Keratinocyte (primary cell): Measurements from ENCODE around the gene TRIB2. TPM values are rescaled to one million over a fixed set of nuclear protein-coding genes. Genes with fewer than 3 reads are reported as not detected.

Experiments
- DNase-seq: peaks from one replicate; pipeline ENCODE4 v3.0.0-alpha.2; 2011; ENCODE audit warnings: low read depth, missing footprints, low spot score
- FAIRE-seq: peaks from 2 replicates; lab custom pipeline; 2011; peaks lifted over from hg19 to GRCh38; lab: Jason Lieb, UNC
- H2AFZ ChIP-seq: 2 replicates; pipeline ENCODE4 v1.6.0; 2012; ENCODE audit warnings: low read length, control low read depth, inconsistent platforms; ENCODE audit not compliant: control insufficient read depth
- H3K27ac ChIP-seq: 2 replicates; pipeline ENCODE4 v1.5.1; 2011; ENCODE audit warnings: low read length; ENCODE audit not compliant: control insufficient read depth, insufficient read depth
- H3K27me3 ChIP-seq: 3 replicates; pipeline ENCODE4 v1.6.0; 2011; ENCODE audit warnings: low read length; ENCODE audit not compliant: control insufficient read depth, insufficient read depth; ENCODE audit errors: extremely low read depth
- H3K36me3 ChIP-seq, 2 experiments: 2 replicates in 1 of 2; 3 replicates in 1 of 2; pipeline ENCODE4 v1.5.1; 2011; ENCODE audit warnings: low read length in 2 of 2, mild to moderate bottlenecking in 1 of 2; ENCODE audit not compliant: control insufficient read depth in 2 of 2, insufficient read depth in 2 of 2; ENCODE audit errors: extremely low read depth in 1 of 2
- H3K4me1 ChIP-seq: 3 replicates; pipeline ENCODE4 v1.5.1; 2011; ENCODE audit warnings: low read length; ENCODE audit not compliant: control insufficient read depth, insufficient read depth; ENCODE audit errors: extremely low read depth
- H3K4me2 ChIP-seq: 3 replicates; pipeline ENCODE4 v1.6.0; 2011; ENCODE audit warnings: low read depth, low read length; ENCODE audit not compliant: control insufficient read depth, insufficient read depth; ENCODE audit errors: extremely low read depth
- H3K4me3 ChIP-seq, 3 experiments: fragments of 200-600 bp in 1 of 3; sonication (generic) in 1 of 3; 2 replicates in 2 of 3; 3 replicates in 1 of 3; pipeline ENCODE4 v1.5.1; 2011 to 2016; ENCODE audit warnings: low read length in 3 of 3, mild to moderate bottlenecking in 3 of 3, control low read depth in 2 of 3, inconsistent platforms in 1 of 3, low read depth in 1 of 3, mixed read lengths in 1 of 3, mixed run types in 1 of 3, moderate library complexity in 1 of 3; ENCODE audit not compliant: control insufficient read depth in 2 of 3, insufficient read depth in 2 of 3; ENCODE audit errors: extremely low read depth in 1 of 3
- H3K79me2 ChIP-seq: 2 replicates; pipeline ENCODE4 v1.6.0; 2012; ENCODE audit warnings: low read length; ENCODE audit not compliant: control insufficient read depth, insufficient read depth
- H3K9ac ChIP-seq: 3 replicates; pipeline ENCODE4 v1.6.0; 2011; ENCODE audit warnings: low read length; ENCODE audit not compliant: control insufficient read depth, insufficient read depth; ENCODE audit errors: extremely low read depth
- H3K9me1 ChIP-seq: 3 replicates; pipeline ENCODE4 v1.6.0; 2011; ENCODE audit warnings: low read length; ENCODE audit not compliant: control insufficient read depth, insufficient read depth; ENCODE audit errors: extremely low read depth
- H3K9me3 ChIP-seq: 2 replicates; pipeline ENCODE4 v1.5.1; 2012; ENCODE audit warnings: low read depth, low read length; ENCODE audit not compliant: control insufficient read depth
- H4K20me1 ChIP-seq: 3 replicates; pipeline ENCODE4 v1.6.0; 2011; ENCODE audit warnings: low read length; ENCODE audit not compliant: control insufficient read depth, insufficient read depth; ENCODE audit errors: extremely low read depth
- CTCF ChIP-seq, 3 experiments: IDR thresholded peaks in 1 of 3; conservative IDR thresholded peaks in 1 of 3; optimal IDR thresholded peaks in 1 of 3; 2 replicates in 2 of 3; 3 replicates in 1 of 3; pipeline versions ENCODE3 to v1.5.1; 2011; ENCODE audit warnings: low read length in 3 of 3, mild to moderate bottlenecking in 3 of 3, moderate library complexity in 2 of 3, control low read depth in 1 of 3, inconsistent platforms in 1 of 3; ENCODE audit not compliant: insufficient read depth in 2 of 3; ENCODE audit errors: extremely low read depth in 1 of 3
- EZH2 ChIP-seq: IDR thresholded peaks from one replicate; pipeline ENCODE4 v1.6.1; 2012; ENCODE audit warnings: inconsistent platforms, mild to moderate bottlenecking, low read length, moderate library complexity
- dilution Hi-C: fragments of 300-500 bp; cut with MboI; formaldehyde crosslinking; loops from one replicate; pipeline ENCODE4 v1.7.0; 2020; ENCODE audit warnings: low sequenced_read_pairs; ENCODE audit not compliant: extremely low pct_ligation_motif_present
- polyA plus RNA-seq, 5 experiments: library from polyadenylated mRNA; depleted of rRNA in 3 of 5; stranded (reverse) in 3 of 5; stranded (forward) in 1 of 5; unstranded in 1 of 5; fragments of >200 nt; gene quantifications; 1 replicate in 1 of 5; 2 replicates in 3 of 5; 3 replicates in 1 of 5; pipeline versions ENCODE4 v1.2.1 to v1.2.3, GENCODE V29; 2011 to 2012; ENCODE audit warnings: missing spikeins in 2 of 5, low read depth in 1 of 5, low replicate concordance in 1 of 5

TRIB2 gene
- polyA plus RNA-seq, 1 donor (not counting 4 experiments of a cell fraction or from before 2014, with no cell fraction given) = 7.7 TPM

DNA sequence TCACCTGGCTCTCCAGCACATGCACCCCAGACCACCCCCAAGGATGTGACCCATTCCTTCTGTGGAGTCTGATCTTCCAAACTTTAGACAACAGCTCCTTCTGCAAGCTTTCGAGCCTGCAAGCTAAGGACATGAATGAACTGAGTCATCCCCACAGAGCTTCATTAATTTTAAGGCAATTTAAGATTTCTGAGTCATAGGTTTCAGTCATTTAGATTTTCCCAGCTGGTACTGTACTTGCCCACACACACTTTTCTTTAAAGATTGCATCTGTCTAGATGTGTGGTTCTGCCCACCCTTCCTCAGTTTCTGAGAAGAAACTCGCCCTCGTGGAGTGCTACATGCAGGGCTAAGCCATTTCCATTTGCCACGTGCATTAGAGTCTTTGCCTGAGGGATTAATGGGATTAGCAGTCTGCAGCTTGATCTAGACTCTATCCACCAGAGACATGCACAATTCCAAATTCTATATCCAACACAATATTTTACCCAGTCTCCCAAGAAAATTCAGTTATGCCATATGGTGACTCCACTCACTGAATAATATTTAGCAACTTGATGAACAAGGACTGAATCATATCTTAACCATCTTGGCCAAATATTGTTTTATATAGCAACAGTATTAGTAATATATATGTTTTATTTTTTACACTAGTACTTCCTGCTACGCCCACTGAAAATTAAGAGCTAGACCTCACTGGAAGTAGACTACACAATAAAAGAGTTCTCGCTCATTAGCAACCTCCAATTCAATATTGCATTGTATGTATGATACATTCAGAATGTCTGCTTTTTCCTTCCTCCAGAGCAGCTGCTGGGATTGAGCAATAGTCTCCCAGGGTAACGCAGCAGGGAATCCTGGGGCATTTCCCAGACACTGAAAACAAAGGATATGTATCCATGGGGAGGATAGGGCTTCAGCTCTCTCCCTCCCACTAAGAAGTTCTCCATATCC is 14.3 kb upstream of the TRIB2 start:
- dilution Hi-C loops = no loop called here
- Histone ChIP-seq H3K4me2 (peak overlapping the region; percentile 70), H3K36me3 (no peaks in the 10 kb centered on the region), H3K27ac (peak overlapping the region; percentile 98), H3K9me3 (no peaks in the 10 kb centered on the region), H3K27me3 (no peaks in the 10 kb centered on the region), H3K79me2 (no peaks in the 10 kb centered on the region), H3K9ac (peak overlapping the region; percentile 72), H3K4me1 (peaks cover 29% of the 10 kb centered on the region), H3K9me1 (no peaks in the 10 kb centered on the region), H4K20me1 (no peaks in the 10 kb centered on the region), H3K4me3 (peak overlapping the region in 2 of 3 experiments; percentile 27 to 44), H2AFZ (peak overlapping the region; percentile 75)
- TF ChIP-seq CTCF (optimal IDR thresholded peaks at IDR 0.05 in 1 of 3, IDR thresholded peaks at IDR 0.05 in 1 of 3, conservative IDR thresholded peaks at IDR 0.05 in 1 of 3; ENCODE audit: extremely low read depth in 1 of 3, insufficient read depth in 2 of 3, low read length in 3 of 3) (no peak), EZH2 (no peak)
- FAIRE-seq (peak; percentile 87), DNase-seq (peak; percentile 41)

GRCh38 chr2:12704378-12704777 is 12.4 kb upstream of the TRIB2 start:
- dilution Hi-C loops = no loop called here
- Histone ChIP-seq H3K27me3 (no peaks in the 10 kb centered on the region), H3K4me2 (no peak overlapping the region), H3K79me2 (no peaks in the 10 kb centered on the region), H3K9me3 (no peaks in the 10 kb centered on the region), H2AFZ (no peak overlapping the region), H3K36me3 (no peaks in the 10 kb centered on the region), H3K9ac (no peak overlapping the region), H4K20me1 (no peaks in the 10 kb centered on the region), H3K27ac (no peak overlapping the region), H3K4me3 (no peak overlapping the region), H3K4me1 (peaks cover 28% of the 10 kb centered on the region), H3K9me1 (no peaks in the 10 kb centered on the region)
- no peak for FAIRE-seq
- no peak for TF ChIP-seq CTCF (optimal IDR thresholded peaks at IDR 0.05 in 1 of 3, IDR thresholded peaks at IDR 0.05 in 1 of 3, conservative IDR thresholded peaks at IDR 0.05 in 1 of 3; ENCODE audit: extremely low read depth in 1 of 3, insufficient read depth in 2 of 3, low read length in 3 of 3)
- no peak for TF ChIP-seq EZH2
- no peak for DNase-seq
